Measurements from ENCODE around the gene DAAM2. TPM values are rescaled to one million over a fixed set of nuclear protein-coding genes. Genes with fewer than 3 reads are reported as not detected.

The DAAM2 gene
- total RNA-seq, 2 donors from 2014 or later = 4.7 to 41.3 TPM

- intact Hi-C loops (cut with DNase I) = no loop called here
- TF ChIP-seq POLR2A (IDR thresholded peaks at IDR 0.05) (no peak), CTCF (IDR thresholded peaks at IDR 0.05) (no peak), POLR2AphosphoS5 (IDR thresholded peaks at IDR 0.05) (no peak)
- H3K9me3 ChIP-seq = no peaks in the 10 kb centered on the region
- no peak overlapping the region for H3K27ac ChIP-seq
- H3K4me1 ChIP-seq (replicated peaks) = no peaks in the 10 kb centered on the region
- no peaks in the 10 kb centered on the region for H3K27me3 ChIP-seq (replicated peaks; ENCODE audit: insufficient read depth)
- no peaks in the 10 kb centered on the region for H3K36me3 ChIP-seq
- WGBS = 71% methylated on average over 3 of the region's 3 CpGs
- H3K4me3 ChIP-seq = no peak overlapping the region
- no peak for DNase-seq (ENCODE audit: low spot score)
These were observed 105.5 kb downstream of the DAAM2 start for GRCh38 chr6:39897698-39898097.

GRCh38 chr6:39898625-39899024 lies 106.4 kb downstream of the DAAM2 start:
- Histone ChIP-seq H3K9me3 (no peaks in the 10 kb centered on the region), H3K27me3 (replicated peaks; ENCODE audit: insufficient read depth) (no peaks in the 10 kb centered on the region), H3K4me1 (replicated peaks) (no peaks in the 10 kb centered on the region), H3K4me3 (no peak overlapping the region), H3K27ac (no peak overlapping the region), H3K36me3 (no peaks in the 10 kb centered on the region)
- TF ChIP-seq CTCF (IDR thresholded peaks at IDR 0.05) (no peak), POLR2AphosphoS5 (IDR thresholded peaks at IDR 0.05) (no peak), POLR2A (IDR thresholded peaks at IDR 0.05) (no peak)
- WGBS = 95% methylated on average over 4 of the region's 4 CpGs
- DNase-seq (ENCODE audit: low spot score) = no peak
- intact Hi-C loops (cut with DNase I) = no loop called here

GRCh38 chr6:39899554-39900295 lies 107.5 kb downstream of the DAAM2 start:
- Histone ChIP-seq H3K27ac (no peak overlapping the region), H3K4me3 (no peak overlapping the region), H3K36me3 (no peaks in the 10 kb centered on the region), H3K27me3 (replicated peaks; ENCODE audit: insufficient read depth) (no peaks in the 10 kb centered on the region), H3K4me1 (replicated peaks) (no peaks in the 10 kb centered on the region), H3K9me3 (no peaks in the 10 kb centered on the region)
- no peak for TF ChIP-seq CTCF (IDR thresholded peaks at IDR 0.05)
- no peak for TF ChIP-seq POLR2AphosphoS5 (IDR thresholded peaks at IDR 0.05)
- no peak for TF ChIP-seq POLR2A (IDR thresholded peaks at IDR 0.05)
- intact Hi-C loops (cut with DNase I) = no loop called here
- 61% methylated on average over 10 of the region's 10 CpGs for WGBS
- no peak for DNase-seq (ENCODE audit: low spot score)

GRCh38 chr6:39901116-39901655 lies 109.0 kb downstream of the DAAM2 start:
- TF ChIP-seq CTCF (IDR thresholded peaks at IDR 0.05) = no peak
- TF ChIP-seq POLR2A (IDR thresholded peaks at IDR 0.05) = no peak
- TF ChIP-seq POLR2AphosphoS5 (IDR thresholded peaks at IDR 0.05) = no peak
- H3K9me3 ChIP-seq = no peaks in the 10 kb centered on the region
- no peaks in the 10 kb centered on the region for H3K27me3 ChIP-seq (replicated peaks; ENCODE audit: insufficient read depth)
- intact Hi-C loops (cut with DNase I) = no loop called here
- 89% methylated on average over 10 of the region's 10 CpGs for WGBS
- no peak for DNase-seq (ENCODE audit: low spot score)
- H3K4me1 ChIP-seq (replicated peaks) = no peaks in the 10 kb centered on the region
- H3K27ac ChIP-seq = no peak overlapping the region
- no peaks in the 10 kb centered on the region for H3K36me3 ChIP-seq
- no peak overlapping the region for H3K4me3 ChIP-seq

- intact Hi-C loops (cut with DNase I) = no loop called here
- Histone ChIP-seq H3K27ac (no peak overlapping the region), H3K4me1 (replicated peaks) (no peaks in the 10 kb centered on the region), H3K36me3 (no peaks in the 10 kb centered on the region), H3K27me3 (replicated peaks; ENCODE audit: insufficient read depth) (no peaks in the 10 kb centered on the region), H3K4me3 (no peak overlapping the region), H3K9me3 (no peaks in the 10 kb centered on the region)
- DNase-seq (ENCODE audit: low spot score) = no peak
- TF ChIP-seq POLR2AphosphoS5 (IDR thresholded peaks at IDR 0.05) (no peak), CTCF (IDR thresholded peaks at IDR 0.05) (no peak), POLR2A (IDR thresholded peaks at IDR 0.05) (no peak)
- 72% methylated on average over 19 of the region's 19 CpGs for WGBS
These were observed 109.5 kb downstream of the DAAM2 start for GRCh38 chr6:39901670-39902069.

Data from prostate gland (tissue), 2 donors.